Middle frontal gyrus (tissue), 1 donor: ENCODE measurements around the gene MYH9.

Source experiments
- DNase-seq: peaks from one replicate; pipeline ENCODE4 v3.0.0-alpha.2; 2015; ENCODE audit warnings: low spot score; ENCODE audit errors: extremely low spot score

Gene MYH9

DNA sequence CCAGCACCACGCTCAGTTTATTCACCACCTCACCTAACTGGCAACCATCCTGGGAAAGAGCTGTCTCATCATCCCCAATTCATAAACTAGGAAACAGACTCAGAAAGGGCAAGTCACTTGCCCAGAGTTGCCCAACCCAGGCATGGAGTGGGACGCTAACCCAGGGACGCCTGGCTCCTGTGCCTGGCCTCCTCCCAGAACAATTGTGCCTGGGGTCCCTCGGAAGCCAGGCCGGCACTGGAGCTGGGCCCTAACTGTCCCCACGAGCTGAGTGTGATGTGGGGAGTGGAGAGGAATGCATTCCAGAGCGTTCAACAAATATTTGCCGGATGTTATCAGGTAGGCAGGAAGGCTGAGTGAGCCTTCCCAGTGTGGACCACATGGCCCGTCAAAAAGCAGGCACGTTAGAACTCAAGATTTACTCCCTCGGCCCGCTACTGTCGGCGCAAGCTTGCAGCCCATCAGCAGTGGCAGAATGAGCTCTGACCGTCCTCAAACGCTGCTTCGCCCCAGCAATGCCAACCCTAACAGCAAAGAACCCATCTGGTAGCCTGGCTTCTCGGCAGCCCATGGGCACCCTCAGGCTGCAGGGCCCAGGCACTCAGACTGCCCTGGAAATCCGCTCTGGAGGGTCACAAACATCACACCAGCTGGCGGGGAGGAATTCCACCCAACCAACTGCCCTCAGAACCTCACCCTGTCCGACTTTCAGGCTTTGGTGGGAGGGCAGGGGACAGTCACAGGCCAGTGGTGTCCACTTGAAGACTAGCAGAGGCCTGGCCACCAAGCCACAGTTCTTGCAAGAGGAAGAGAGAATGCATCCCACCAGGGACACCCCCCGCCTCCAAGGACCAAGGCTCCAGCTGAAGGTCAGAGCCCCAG is 35.6 kb downstream of the MYH9 start:
- no peak for DNase-seq

DNA sequence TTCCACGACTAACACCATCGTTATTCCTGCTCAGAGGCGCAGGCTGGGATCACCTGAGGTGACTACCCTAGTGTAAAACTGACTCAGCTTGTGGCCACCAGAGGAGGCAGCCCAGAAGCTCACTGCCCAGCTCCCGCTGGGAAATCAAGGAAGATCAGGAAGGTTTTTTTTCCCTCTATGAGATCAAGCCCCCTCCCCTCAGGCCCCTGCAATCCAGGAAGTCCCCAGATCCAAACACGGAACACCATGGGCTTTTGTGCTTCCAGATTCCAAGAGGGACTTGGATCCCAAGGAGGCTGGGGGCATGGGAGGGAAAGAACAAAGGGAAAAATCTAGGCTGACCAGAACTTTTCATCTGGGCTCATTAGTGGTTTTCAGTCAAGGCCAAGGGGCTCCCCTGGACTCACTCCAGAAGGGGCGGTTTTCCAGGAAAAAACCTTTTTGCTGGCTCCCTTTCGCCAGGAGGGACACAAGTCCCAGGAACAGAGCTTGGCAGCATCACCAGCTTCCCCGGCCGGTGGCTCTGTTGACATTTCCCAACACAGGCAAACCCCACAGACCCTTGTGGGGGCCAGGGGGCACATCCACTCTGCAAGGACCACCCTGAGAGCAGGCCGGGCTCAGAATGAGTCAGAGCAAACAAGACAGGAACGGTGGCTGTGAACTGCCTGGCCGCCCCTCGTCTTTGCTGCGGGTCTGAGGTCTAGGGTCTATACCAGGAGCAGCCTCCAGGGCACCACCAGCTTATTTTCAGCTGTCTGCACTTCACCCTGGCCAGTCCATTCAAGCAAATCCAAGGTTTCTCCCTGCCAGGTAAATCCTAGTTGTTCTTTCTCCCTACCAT is 36.8 kb downstream of the MYH9 start:
- no peak for DNase-seq

DNA sequence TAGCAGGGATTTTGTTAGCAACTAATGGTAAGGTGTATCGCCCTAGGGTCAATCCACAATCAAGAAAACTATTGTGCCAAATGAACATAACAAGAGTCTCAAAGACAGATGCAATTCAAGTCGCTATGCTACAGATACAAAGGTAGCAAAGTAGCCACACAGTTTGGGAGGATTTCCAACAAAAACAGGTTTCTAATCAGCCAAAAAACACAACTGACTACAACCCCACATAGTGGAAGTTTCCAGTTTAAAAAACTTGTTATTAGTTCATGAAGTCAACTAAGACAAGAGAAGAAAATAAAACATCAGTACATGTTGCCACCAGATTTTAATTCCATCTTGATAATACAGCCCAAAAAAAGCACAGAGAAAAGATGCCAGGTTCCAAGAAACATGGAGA is 38.0 kb downstream of the MYH9 start:
- no peak for DNase-seq

DNA sequence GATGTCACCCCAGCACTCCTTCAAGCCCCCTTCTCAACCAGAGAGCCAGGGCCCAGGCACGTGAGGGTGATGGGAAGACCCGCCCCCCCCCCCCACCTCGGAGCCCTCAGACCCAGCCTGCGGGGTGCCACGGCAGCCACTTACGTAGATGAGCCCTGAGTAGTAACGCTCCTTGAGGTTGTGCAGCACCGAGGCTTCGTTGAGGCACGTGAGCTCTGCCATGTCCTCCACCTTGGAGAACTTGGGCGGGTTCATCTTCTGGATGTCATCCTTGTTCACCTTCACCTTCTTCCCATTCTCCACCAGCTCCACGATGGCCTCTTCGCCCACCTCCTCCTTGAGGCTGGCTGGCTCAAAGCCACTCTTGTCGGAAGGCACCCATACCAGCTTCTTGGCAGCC is 39.0 kb downstream of the MYH9 start:
- no peak for DNase-seq

DNA sequence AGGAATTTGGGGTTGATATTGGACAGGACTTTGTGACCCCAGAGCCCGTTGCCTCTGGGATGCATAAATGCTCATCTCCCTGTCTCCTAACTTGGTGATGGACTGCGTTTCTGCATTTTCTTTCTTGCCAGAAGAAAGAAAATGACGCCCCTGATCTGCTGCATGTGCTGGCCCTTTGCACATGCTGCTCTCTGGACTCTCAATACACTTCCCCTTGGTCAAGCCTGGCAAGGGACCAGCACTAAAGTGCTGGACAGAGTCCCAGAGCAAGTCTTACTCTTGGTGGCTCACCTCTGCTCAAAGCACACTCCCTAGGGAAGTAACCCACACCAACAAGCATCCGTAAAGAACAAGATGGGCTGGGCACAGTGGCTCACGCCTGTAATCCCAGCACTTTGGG is 40.7 kb downstream of the MYH9 start:
- no peak for DNase-seq

DNA sequence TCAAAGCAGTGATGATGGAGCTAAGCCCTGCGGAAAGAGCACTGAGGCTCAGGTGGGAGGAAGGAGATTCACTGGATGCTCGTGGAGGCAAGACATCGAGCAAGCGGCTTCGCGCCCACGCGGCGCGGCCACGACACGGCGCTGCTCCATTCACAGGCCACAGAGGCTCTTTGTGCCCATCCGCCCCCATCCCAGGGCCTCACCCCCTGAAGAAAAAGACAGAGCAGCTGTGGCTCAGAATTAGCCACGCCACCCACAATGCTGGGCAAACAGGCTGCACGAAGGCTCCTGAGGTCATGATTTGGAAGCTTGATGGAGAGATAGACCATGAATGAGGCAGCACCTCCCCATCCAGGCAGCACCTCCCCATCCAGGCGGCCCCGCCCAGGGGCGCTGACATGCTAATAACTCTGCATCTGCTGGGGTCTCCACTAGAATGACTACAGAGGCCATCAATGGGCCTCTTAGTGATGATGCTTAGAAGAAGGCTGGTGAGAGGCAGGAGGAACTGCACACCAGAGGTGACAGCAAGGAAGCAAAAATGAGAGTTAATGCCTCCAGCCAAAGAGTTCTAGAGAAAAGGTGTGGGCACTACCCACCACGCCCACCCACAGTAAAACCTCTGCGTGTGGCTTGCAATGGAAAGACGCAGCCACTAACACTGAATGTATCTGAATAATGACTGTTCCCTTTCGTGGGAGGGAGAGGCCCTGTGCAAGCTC is 43.5 kb downstream of the MYH9 start:
- no peak for DNase-seq

DNA sequence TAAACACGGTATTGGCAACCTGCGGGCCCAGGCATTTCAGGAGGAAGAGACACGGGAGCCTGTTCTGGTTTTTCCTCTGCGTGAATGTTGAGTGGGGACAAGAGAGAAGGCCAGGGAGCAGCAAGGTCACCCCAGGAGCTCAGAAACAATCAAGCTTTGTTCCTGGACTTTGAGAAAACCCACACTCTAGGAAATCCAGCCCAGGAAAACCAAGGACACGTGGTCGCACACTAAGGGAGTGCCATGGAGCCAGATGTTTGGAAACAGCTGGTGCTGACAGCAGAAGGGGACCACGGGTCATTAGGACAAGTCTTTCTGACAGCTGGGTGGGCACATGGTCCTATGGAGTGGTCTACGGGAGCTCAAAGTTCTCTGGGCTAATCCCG is 44.1 kb downstream of the MYH9 start:
- no peak for DNase-seq

DNA sequence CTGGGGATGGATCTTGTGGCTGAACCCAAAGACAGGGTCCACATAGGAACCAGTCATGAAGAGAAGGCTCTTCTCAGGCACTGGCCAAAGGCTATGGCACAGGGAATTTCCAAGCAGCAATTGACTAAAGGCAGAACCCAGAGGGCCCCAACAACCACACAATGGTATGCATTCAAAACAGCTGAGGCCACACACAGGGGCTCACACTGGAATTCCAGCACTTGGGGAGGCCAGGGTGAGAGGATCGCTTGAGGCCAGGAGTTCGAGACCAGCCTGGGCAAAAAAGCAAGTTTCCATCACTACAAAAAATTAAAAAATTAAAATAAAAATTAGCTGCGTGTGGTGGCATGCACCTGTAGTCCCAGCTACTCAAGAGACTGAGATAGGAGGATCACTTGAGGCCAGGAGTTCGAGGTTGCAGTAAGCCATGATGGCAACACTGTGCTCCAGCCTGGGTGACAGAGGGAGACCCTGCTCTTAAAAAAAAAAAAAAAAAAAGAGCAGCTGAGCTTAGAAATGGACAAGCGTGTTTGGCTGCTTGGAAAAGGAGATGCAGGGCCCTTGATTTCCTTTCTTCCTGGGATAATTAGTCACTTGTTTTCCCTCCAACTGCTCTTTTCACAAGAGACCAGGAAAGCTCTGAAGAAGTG is 44.6 kb downstream of the MYH9 start:
- no peak for DNase-seq

DNA sequence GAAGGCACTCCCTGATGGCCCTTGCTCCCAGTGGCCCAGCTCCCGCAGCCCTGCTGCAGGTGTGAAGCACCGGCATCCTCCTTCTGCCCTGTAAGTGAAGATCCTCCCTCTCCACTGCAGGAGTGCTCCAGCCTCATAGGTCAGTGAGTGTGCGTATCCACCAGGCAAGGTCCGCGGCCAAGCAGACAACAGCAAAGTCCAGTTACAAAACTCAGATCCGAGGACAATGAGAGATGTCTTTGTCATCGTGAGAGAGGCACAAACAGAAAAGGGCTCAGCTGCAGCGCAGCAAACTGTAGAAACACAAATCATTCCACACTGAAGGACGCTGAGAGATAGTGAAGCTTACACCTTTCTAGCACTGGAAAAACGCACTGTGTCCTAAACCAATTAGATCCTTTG is 46.1 kb downstream of the MYH9 start:
- DNase-seq, result no peak

DNA sequence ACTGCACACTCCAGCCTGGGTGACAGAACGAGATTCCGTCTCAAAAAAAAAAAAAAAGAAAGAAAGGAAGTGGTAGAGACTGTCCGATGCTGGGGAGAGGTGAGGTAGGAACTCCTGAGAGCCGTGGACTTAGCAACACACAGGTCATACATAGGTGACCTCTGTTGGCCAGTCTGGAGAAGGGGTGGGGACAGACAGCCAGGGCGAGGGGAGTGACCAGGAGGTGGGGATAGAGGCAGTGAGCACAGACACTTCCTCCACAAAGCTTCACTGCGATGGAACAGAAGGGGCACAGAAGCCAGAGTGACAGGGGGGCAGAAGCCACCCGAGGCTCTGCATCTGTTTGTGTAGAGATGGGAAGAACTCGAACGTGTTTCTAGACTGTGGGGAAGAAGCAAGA is 47.1 kb downstream of the MYH9 start:
- no peak for DNase-seq

DNA sequence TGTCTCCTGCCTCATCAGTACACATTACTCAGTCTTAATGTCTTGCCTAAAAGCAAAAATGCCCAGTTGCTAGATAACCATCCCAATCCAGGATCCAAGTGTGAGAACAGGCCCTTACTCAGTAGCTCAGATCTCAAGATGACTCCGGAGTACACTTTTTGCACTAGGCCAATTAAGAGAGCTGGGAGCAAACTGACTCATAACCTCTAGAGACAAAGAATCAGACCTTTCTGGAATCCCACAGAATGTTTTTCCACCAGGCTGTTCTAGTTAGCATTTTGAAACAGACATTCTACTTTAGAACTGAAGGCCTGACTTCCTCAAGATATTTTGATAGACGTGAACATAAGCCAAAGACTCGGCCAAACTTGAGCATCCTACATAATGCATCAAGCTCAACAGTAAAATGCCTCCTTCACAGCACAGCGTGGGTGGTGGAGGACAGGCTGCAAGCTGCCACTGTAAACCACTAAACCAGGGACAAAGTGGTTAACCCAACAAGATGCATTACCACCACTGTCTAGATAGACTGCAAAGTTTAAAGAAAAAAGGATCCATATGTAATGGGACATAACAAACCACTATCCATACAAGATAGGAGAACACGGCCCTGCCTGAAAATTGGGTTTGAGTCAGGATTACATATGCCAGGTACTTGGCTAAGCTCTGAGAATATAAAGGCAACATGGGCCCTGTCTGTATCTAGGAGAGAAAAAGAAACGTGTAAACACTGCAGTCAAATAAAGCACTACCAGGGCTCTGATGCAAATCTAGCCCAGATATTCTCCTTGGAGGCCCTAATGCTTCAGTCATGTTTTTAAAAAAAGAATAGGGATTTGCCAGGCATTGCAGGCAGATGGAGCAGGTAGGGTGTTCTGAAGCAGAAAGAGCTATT is 48.3 kb downstream of the MYH9 start:
- DNase-seq, result no peak

DNA sequence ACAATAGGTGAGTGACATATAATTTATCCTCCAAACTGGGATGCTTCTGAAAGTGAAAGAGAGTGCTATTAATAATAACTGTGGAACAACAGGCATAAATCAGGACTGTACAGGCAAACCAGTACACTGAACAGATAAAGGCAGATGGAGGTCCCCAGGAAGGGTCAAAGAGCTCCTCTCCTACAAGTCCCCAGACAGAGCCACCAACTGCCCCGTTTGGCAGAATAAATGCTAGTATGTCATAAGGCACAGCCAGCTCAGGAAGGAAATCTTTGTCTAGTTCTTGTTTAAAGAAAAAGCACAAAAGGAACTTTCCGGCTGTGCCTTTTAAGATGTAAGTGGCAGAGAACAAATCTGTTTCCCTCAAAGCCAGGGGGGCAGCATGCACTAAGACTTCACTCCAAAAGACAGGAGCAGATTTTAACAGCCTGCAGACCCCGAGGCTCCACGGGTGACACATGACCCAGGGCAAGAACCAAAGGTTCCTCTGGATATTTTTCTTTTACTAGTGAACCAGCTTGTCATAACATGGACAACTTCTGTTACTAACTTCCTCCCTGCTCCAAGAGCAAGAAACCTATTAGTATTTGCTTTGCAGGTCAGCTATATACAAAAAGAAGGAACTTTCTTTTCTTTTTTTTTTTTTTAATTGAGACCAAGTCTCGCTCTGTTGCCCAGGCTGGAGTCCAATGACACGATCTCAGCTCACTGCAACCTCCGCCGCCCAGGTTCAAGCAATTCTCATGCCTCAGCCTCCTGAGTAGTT is 50.2 kb downstream of the MYH9 start:
- DNase-seq, result no peak

DNA sequence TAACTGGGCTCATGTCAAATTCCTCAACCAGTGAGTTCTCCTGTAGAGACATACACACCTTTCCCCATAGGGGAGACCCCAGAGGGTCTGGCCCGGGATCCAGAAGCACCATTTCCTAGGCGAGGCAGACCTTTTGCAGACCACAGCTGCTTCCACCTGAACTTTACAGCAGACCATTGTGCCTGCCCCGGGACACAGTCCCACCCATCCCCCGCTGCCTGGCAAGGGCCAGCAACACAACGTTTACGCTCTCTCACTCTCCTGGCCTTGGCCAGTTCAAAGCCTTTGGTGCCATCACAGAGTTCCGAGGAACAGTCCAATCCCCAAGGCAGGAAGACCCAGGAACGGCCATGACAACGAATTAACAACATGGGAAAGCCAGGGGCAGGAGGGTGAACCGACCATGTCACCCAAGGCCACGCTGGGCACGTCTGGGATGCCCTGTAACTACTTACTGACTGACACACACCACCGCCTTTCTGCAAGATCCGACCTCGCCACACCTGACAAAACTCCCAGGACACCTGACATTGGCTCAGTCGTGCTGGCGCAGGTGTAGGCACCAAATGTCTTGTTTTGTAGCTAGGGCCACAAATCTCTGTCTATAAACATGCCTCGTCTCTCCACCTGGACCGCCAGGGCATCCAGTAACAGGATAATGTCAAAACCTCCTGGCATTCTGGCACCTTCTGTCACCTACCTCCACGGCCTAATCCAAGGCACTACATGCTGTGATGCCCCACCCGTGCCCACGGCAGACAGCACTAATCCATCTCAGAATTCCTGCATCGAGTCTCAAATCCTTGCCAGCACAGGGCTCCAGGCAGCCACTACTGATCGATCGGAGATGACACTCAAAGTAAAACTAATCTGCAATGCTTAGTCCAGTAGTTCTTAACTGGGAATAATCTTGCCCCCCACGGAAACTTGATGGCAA is 51.3 kb downstream of the MYH9 start:
- no peak for DNase-seq

DNA sequence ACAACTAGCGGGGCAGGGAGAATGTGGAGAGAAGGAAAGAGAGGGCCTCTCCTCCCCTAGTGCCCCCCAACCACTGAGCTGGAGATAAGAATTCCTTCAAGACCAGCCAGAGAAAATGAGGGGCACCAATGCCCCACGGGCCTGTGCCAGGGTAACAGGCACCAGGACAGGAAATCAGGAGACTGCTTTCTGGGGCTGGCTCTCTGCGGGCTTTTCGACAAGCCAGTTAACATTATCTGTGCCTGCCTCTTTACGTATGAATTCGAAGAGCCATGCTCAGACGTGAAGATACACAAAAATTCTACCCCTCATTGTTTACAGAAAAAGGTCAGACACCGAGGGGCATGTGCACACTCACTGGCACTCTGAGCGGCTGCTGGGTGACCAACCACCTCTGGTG is 52.1 kb downstream of the MYH9 start:
- DNase-seq, result no peak

DNA sequence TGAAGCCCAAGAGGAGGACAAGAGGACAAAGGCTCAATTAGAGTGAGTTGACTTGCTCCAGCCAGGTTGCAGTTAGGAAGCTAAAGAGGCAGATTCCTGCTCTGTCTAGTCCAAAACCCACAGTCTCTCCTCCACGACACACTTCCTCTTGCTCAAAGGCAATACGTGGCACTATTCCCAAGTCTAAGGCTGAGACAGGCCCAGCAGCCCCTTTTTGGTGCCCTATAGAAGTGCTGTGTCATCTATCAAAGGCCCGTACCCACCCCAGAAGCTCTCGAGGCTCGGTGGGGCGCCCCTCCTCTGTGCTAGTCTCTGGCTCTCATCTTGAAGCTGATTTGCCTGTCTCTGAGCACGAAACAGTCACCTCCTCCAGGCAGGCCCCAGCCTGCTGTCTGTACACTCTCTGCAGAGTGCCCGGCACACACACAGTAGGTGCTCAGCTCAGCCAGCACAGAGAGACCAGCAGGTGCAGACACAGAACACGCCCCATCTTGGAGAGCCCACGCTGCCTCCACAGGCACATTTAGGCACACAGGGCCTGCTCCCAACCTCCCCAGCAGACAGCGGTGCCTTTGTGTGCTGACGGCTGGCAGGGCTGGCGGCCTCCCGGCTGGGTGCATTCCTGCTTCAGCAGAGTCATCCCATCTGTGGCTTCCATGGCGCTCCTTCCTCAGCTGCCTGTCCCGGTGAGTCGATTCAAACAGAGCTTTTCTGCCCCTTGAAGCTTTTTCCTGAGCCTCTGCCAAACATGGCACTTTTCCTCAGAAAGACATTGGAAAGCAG is 52.8 kb downstream of the MYH9 start:
- no peak for DNase-seq

DNA sequence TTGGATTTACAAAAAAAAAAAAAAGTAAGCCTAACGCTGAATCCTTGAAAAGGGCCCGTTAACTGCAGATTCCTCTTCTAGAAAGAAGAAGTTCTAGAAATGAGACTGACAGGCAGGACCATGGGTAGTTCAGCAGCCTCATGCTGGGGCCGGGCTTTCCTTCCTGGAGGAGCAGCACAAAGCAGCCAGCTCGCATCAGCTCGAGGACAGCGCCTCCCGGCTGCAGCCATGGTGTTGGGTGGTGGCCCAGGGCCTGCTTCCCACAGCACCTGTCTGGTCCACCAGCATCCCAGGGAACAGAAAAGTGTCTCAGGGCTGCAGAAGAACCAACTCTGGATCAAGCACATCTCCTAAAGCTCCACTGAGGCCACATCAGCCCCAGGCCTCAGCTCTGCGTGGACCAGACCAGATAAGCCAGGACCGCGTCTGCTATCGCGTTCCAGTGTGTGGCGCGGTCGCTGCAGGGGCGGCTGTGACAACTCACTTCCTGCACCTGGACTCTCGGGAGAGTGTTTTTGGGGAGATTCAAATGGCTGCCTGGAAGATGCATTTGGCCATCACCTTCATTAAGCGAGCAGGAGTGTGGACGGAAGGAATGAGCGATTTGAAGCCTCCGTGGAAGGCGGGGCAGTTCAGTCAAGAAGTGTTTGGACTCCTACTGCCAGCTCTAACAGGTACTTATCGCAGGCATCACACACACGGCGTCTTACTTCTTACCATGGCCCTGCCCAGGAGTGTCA is 53.5 kb downstream of the MYH9 start:
- DNase-seq, result no peak

DNA sequence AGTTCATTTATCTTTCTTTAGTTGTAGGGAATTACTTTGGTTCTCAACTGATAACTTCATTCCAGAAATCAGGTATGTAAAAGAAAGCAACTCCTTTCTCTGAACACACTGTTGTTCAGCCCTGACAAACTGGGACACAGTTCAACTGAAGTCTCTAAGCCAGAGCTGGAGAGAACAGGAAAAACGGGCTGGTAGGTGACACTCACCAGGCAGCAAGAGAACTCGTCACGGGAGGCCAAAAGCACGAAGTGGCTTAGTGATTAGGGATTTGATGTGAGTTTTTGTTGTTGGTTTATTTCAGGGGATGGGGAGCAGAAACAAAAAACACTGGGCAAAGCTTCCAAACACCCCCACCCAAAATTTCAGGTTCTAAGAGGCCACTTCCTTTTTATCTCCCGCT is 54.1 kb downstream of the MYH9 start:
- no peak for DNase-seq
